Glutamatergic neuron (in vitro differentiated cells): ENCODE measurements around the gene ADIPOR2. TPM values are rescaled to one million over a fixed set of nuclear protein-coding genes. Genes with fewer than 3 reads are reported as not detected.

Experiments
- DNase-seq: peaks from one replicate; pipeline ENCODE4 v3.0.0; 2022
- H3K27ac Mint-ChIP-seq: one replicate; pipeline ENCODE4 v1.8.0; 2020; ENCODE audit warnings: mild to moderate bottlenecking, mixed read lengths, inconsistent platforms; ENCODE audit not compliant: unreplicated experiment
- H3K27me3 Mint-ChIP-seq: one replicate; pipeline ENCODE4 v1.8.0; 2020; ENCODE audit warnings: mild to moderate bottlenecking, moderate library complexity, mixed read lengths, inconsistent platforms; ENCODE audit not compliant: unreplicated experiment
- H3K36me3 Mint-ChIP-seq: one replicate; pipeline ENCODE4 v1.8.0; 2020; ENCODE audit warnings: mild to moderate bottlenecking, mixed read lengths, inconsistent platforms; ENCODE audit not compliant: unreplicated experiment
- H3K4me1 Mint-ChIP-seq: one replicate; pipeline ENCODE4 v1.8.0; 2020; ENCODE audit warnings: mild to moderate bottlenecking, low read depth, mixed read lengths, inconsistent platforms; ENCODE audit not compliant: unreplicated experiment
- H3K4me3 Mint-ChIP-seq: one replicate; pipeline ENCODE4 v1.8.0; 2020; ENCODE audit warnings: mild to moderate bottlenecking, mixed read lengths, inconsistent platforms; ENCODE audit not compliant: unreplicated experiment
- H3K9me3 Mint-ChIP-seq: one replicate; pipeline ENCODE4 v1.8.0; 2020; ENCODE audit warnings: mild to moderate bottlenecking, moderate library complexity, mixed read lengths, inconsistent platforms; ENCODE audit not compliant: unreplicated experiment
- CTCF ChIP-seq: fragments of 200-600 bp; sonication (generic); IDR thresholded peaks from one replicate; pipeline ENCODE4 v1.5.0; 2021; ENCODE audit not compliant: partially characterized antibody, unreplicated experiment
- total RNA-seq: library from RNA; stranded (reverse); fragmentation: NEBNext Ultra II Directional; extraction: Animal tissue kit (Norgen Biotek cat#: 25700); gene quantifications from one replicate; pipeline ENCODE4 v1.2.1, GENCODE V29; 2021; ENCODE audit not compliant: unreplicated experiment

ADIPOR2 gene
- total RNA-seq, 1 donor from 2014 or later = 43.3 TPM

- H3K27ac Mint-ChIP-seq = no peak overlapping the region
- H3K27me3 Mint-ChIP-seq = no peaks in the 10 kb centered on the region
- peaks cover 18% of the 10 kb centered on the region for H3K36me3 Mint-ChIP-seq
Measured at GRCh38 chr12:1749019-1749418, 58.1 kb downstream of the ADIPOR2 start.

GRCh38 chr12:1750300-1750699 lies 59.4 kb downstream of the ADIPOR2 start:
- no peak for TF ChIP-seq CTCF
- H3K9me3 Mint-ChIP-seq = no peaks in the 10 kb centered on the region
- H3K36me3 Mint-ChIP-seq = peaks cover 18% of the 10 kb centered on the region
- no peak for DNase-seq
- H3K4me3 Mint-ChIP-seq = no peak overlapping the region
- H3K4me1 Mint-ChIP-seq = no peaks in the 10 kb centered on the region
- no peaks in the 10 kb centered on the region for H3K27me3 Mint-ChIP-seq
- H3K27ac Mint-ChIP-seq = no peak overlapping the region

More at GRCh38 chr12:1749019-1749418, 58.1 kb downstream of the ADIPOR2 start:
- DNase-seq = no peak
- no peaks in the 10 kb centered on the region for H3K4me1 Mint-ChIP-seq
- H3K4me3 Mint-ChIP-seq = no peak overlapping the region
- no peaks in the 10 kb centered on the region for H3K9me3 Mint-ChIP-seq
- no peak for TF ChIP-seq CTCF

- no peak for DNase-seq
- Mint-ChIP-seq H3K36me3 (no peaks in the 10 kb centered on the region), H3K4me1 (peaks cover 7% of the 10 kb centered on the region), H3K9me3 (peaks cover 1% of the 10 kb centered on the region), H3K27ac (no peak overlapping the region), H3K4me3 (no peak overlapping the region), H3K27me3 (no peaks in the 10 kb centered on the region)
- no peak for TF ChIP-seq CTCF
Measured at GRCh38 chr12:1758376-1758775, 67.5 kb downstream of the ADIPOR2 start.

- Mint-ChIP-seq H3K4me1 (peaks cover 7% of the 10 kb centered on the region), H3K27ac (peak overlapping the region; percentile 21), H3K27me3 (no peaks in the 10 kb centered on the region), H3K36me3 (no peaks in the 10 kb centered on the region), H3K9me3 (peaks cover 1% of the 10 kb centered on the region), H3K4me3 (no peak overlapping the region)
- no peak for DNase-seq
- TF ChIP-seq CTCF = no peak
Measured at GRCh38 chr12:1758887-1759286, 68.0 kb downstream of the ADIPOR2 start.

- peaks cover 20% of the 10 kb centered on the region for H3K4me1 Mint-ChIP-seq
- no peak for TF ChIP-seq CTCF
- H3K4me3 Mint-ChIP-seq = no peak overlapping the region
- peaks cover 1% of the 10 kb centered on the region for H3K9me3 Mint-ChIP-seq
- no peaks in the 10 kb centered on the region for H3K36me3 Mint-ChIP-seq
- no peak overlapping the region for H3K27ac Mint-ChIP-seq
- no peak for DNase-seq
- H3K27me3 Mint-ChIP-seq = no peaks in the 10 kb centered on the region
Measured at GRCh38 chr12:1760566-1761382, 69.9 kb downstream of the ADIPOR2 start.
